Measurements from ENCODE around the gene SPINT3. TPM values are rescaled to one million over a fixed set of nuclear protein-coding genes. Genes with fewer than 3 reads are reported as not detected.

SPINT3 gene
- total RNA-seq, 1 experiment from 2014 or later, result not detected

GRCh38 chr20:45470937-45471336 is 44.5 kb downstream of the SPINT3 start:
- H3K9me3 ChIP-seq, result peaks cover 4% of the 10 kb centered on the region; the same call in 1 of the 2 replicates
- no peak for DNase-seq
- H3K27me3 ChIP-seq, result peaks cover 52% of the 10 kb centered on the region
- no peaks in the 10 kb centered on the region for H3K36me3 ChIP-seq
- H3K4me3 ChIP-seq, result peak overlapping the region; percentile 20; the same call in 1 of the 2 replicates

GRCh38 chr20:45470262-45470931 is 45.0 kb downstream of the SPINT3 start:
- peaks cover 4% of the 10 kb centered on the region; the same call in 1 of the 2 replicates for H3K9me3 ChIP-seq
- no peaks in the 10 kb centered on the region for H3K36me3 ChIP-seq
- peaks cover 52% of the 10 kb centered on the region for H3K27me3 ChIP-seq
- peak; percentile 30 for DNase-seq
- H3K4me3 ChIP-seq, result peak overlapping the region; percentile 20

- peak within 1 kb of the TSS; percentile 20 for H3K4me3 ChIP-seq
- no peak for DNase-seq
- peaks cover 4% of the 10 kb centered on the region; the same call in 1 of the 2 replicates for H3K9me3 ChIP-seq
- peaks cover 52% of the 10 kb centered on the region for H3K27me3 ChIP-seq
- H3K36me3 ChIP-seq, result no peaks in the 10 kb centered on the region
These were observed 45.8 kb downstream of the SPINT3 start, which contains the start of gene WFDC2 for GRCh38 chr20:45469336-45470261. WFDC2 (plus strand) TSS chr20:45469753; CDS start chr20:45469782, 29 bp downstream.

- Histone ChIP-seq H3K36me3 (no peaks in the 10 kb centered on the region), H3K27me3 (peaks cover 52% of the 10 kb centered on the region), H3K9me3 (peaks cover 1% of the 10 kb centered on the region; the same call in 1 of the 2 replicates), H3K4me3 (no peak overlapping the region)
- peak; percentile 47 for DNase-seq
These were observed 47.6 kb downstream of the SPINT3 start for GRCh38 chr20:45467861-45468260.

- Histone ChIP-seq H3K36me3 (no peaks in the 10 kb centered on the region), H3K27me3 (peaks cover 52% of the 10 kb centered on the region), H3K4me3 (no peak overlapping the region), H3K9me3 (no peaks in the 10 kb centered on the region)
- DNase-seq, result no peak
These were observed 48.2 kb downstream of the SPINT3 start for GRCh38 chr20:45467172-45467571.

GRCh38 chr20:45465491-45466266 is 49.7 kb downstream of the SPINT3 start:
- H3K4me3 ChIP-seq, result no peak overlapping the region
- H3K36me3 ChIP-seq, result no peaks in the 10 kb centered on the region
- H3K27me3 ChIP-seq, result peaks cover 39% of the 10 kb centered on the region
- DNase-seq, result no peak
- H3K9me3 ChIP-seq, result no peaks in the 10 kb centered on the region

- Histone ChIP-seq H3K4me3 (no peak overlapping the region), H3K9me3 (no peaks in the 10 kb centered on the region), H3K36me3 (no peaks in the 10 kb centered on the region), H3K27me3 (peaks cover 40% of the 10 kb centered on the region)
- no peak for DNase-seq
These were observed 51.7 kb downstream of the SPINT3 start for GRCh38 chr20:45463709-45464108.

GRCh38 chr20:45462711-45463509 is 52.5 kb downstream of the SPINT3 start:
- Histone ChIP-seq H3K27me3 (peaks cover 40% of the 10 kb centered on the region), H3K36me3 (no peaks in the 10 kb centered on the region), H3K9me3 (no peaks in the 10 kb centered on the region), H3K4me3 (no peak overlapping the region)
- DNase-seq, result no peak

Other genes with a start within 250 kb of the SPINT3 start
- not detected in 2 replicates for gene RBPJL, start 208.8 kb downstream of the SPINT3 start, total RNA-seq (2014; rRNA removed; shearing (Covaris generic); ENCODE audit: low replicate concordance)
- not detected in 2 replicates for gene MATN4, start 207.3 kb downstream of the SPINT3 start, total RNA-seq (2014; rRNA removed; shearing (Covaris generic); ENCODE audit: low replicate concordance)
- 204 and 214 TPM in 2 replicates for gene SDC4, start 167.2 kb downstream of the SPINT3 start, total RNA-seq (2014; rRNA removed; shearing (Covaris generic); ENCODE audit: low replicate concordance)
- gene SYS1, start 152.5 kb downstream of the SPINT3 start, total RNA-seq (2014; rRNA removed; shearing (Covaris generic); ENCODE audit: low replicate concordance), result 24.5 and 32.3 TPM in 2 replicates
- not detected in 2 replicates for gene TP53TG5, start 137.3 kb downstream of the SPINT3 start, total RNA-seq (2014; rRNA removed; shearing (Covaris generic); ENCODE audit: low replicate concordance)
- 17.6 and 25.0 TPM in 2 replicates for gene DBNDD2, start 107.3 kb downstream of the SPINT3 start, total RNA-seq (2014; rRNA removed; shearing (Covaris generic); ENCODE audit: low replicate concordance)
- 35.6 and 66.5 TPM in 2 replicates for gene PIGT, start 99.5 kb downstream of the SPINT3 start, total RNA-seq (2014; rRNA removed; shearing (Covaris generic); ENCODE audit: low replicate concordance)
- not detected in 2 replicates for gene WFDC2, start 45.9 kb downstream of the SPINT3 start, total RNA-seq (2014; rRNA removed; shearing (Covaris generic); ENCODE audit: low replicate concordance)
- gene WFDC6, start 23.9 kb upstream of the SPINT3 start, total RNA-seq (2014; rRNA removed; shearing (Covaris generic); ENCODE audit: low replicate concordance), result not detected in 2 replicates
- not detected in 2 replicates for gene EPPIN, start 31.8 kb upstream of the SPINT3 start, total RNA-seq (2014; rRNA removed; shearing (Covaris generic); ENCODE audit: low replicate concordance)
- gene WFDC8, start 63.7 kb upstream of the SPINT3 start, total RNA-seq (2014; rRNA removed; shearing (Covaris generic); ENCODE audit: low replicate concordance), result not detected in 2 replicates
- not detected in 2 replicates for gene WFDC10A, start 114.1 kb upstream of the SPINT3 start, total RNA-seq (2014; rRNA removed; shearing (Covaris generic); ENCODE audit: low replicate concordance)
- not detected in 2 replicates for gene WFDC9, start 115.7 kb upstream of the SPINT3 start, total RNA-seq (2014; rRNA removed; shearing (Covaris generic); ENCODE audit: low replicate concordance)
- gene WFDC11, start 154.6 kb upstream of the SPINT3 start, total RNA-seq (2014; rRNA removed; shearing (Covaris generic); ENCODE audit: low replicate concordance), result not detected in 2 replicates
- not detected in 2 replicates for gene WFDC13, start 186.4 kb upstream of the SPINT3 start, total RNA-seq (2014; rRNA removed; shearing (Covaris generic); ENCODE audit: low replicate concordance)
- not detected in 2 replicates for gene WFDC10B, start 189.4 kb upstream of the SPINT3 start, total RNA-seq (2014; rRNA removed; shearing (Covaris generic); ENCODE audit: low replicate concordance)
- gene SPINT4, start 206.7 kb upstream of the SPINT3 start, total RNA-seq (2014; rRNA removed; shearing (Covaris generic); ENCODE audit: low replicate concordance), result not detected in 2 replicates

All from MG63 (cell line).